Osteoblast (primary cell): ENCODE data around the gene FNBP1. TPM values are rescaled to one million over a fixed set of nuclear protein-coding genes. Genes with fewer than 3 reads are reported as not detected.

Source experiments
- DNase-seq: peaks from one replicate; pipeline ENCODE4 v3.0.0; 2011; ENCODE audit warnings: low spot score, mixed read lengths; ENCODE audit not compliant: insufficient read length; ENCODE audit errors: missing footprints
- H2AFZ ChIP-seq: 2 replicates; pipeline ENCODE4 v1.6.0; 2011; ENCODE audit warnings: mild to moderate bottlenecking, low read length
- H3K27ac ChIP-seq: 2 replicates; pipeline ENCODE4 v1.5.1; 2011; ENCODE audit warnings: mild to moderate bottlenecking, low read depth, low read length, moderate library complexity
- H3K27me3 ChIP-seq: 2 replicates; pipeline ENCODE4 v1.6.0; 2012; ENCODE audit warnings: mild to moderate bottlenecking, control low read depth, inconsistent platforms, low read length, moderate library complexity; ENCODE audit not compliant: insufficient read depth
- H3K36me3 ChIP-seq: 2 replicates; pipeline ENCODE4 v1.5.1; 2011; ENCODE audit warnings: mild to moderate bottlenecking, low read length, control low read depth, moderate library complexity; ENCODE audit not compliant: insufficient read depth
- H3K4me1 ChIP-seq: 2 replicates; pipeline ENCODE4 v1.5.1; 2011; ENCODE audit warnings: mild to moderate bottlenecking, low read length, control low read depth, moderate library complexity; ENCODE audit not compliant: insufficient read depth
- H3K4me2 ChIP-seq: 2 replicates; pipeline ENCODE4 v1.6.0; 2011; ENCODE audit warnings: mild to moderate bottlenecking, low read length; ENCODE audit not compliant: insufficient read depth
- H3K4me3 ChIP-seq: fragments of 200-600 bp; sonication (generic); 3 replicates; pipeline ENCODE4 v1.5.1; 2012; ENCODE audit warnings: mild to moderate bottlenecking, low read length, inconsistent platforms; ENCODE audit not compliant: insufficient read depth
- H3K79me2 ChIP-seq: 2 replicates; pipeline ENCODE4 v1.6.0; 2012; ENCODE audit warnings: mild to moderate bottlenecking, low read length, control low read depth, inconsistent platforms; ENCODE audit not compliant: insufficient read depth
- H3K9me3 ChIP-seq: 2 replicates; pipeline ENCODE4 v1.5.1; 2011; ENCODE audit warnings: low read depth, low read length, control low read depth
- H4K20me1 ChIP-seq: 2 replicates; pipeline ENCODE4 v1.6.0; 2012; ENCODE audit warnings: mild to moderate bottlenecking, low read length, control low read depth; ENCODE audit not compliant: insufficient read depth
- CTCF ChIP-seq: IDR thresholded peaks from 2 replicates; pipeline ENCODE4 v1.5.1; 2011; ENCODE audit warnings: mild to moderate bottlenecking, low read depth, low read length, moderate library complexity; ENCODE audit errors: extremely low read depth
- total RNA-seq: library from RNA; depleted of rRNA; stranded (reverse); fragments of >200 nt; gene quantifications from 2 replicates; pipeline ENCODE4 v1.2.3, GENCODE V29; 2012

FNBP1 gene
- total RNA-seq, 1 donor: 31.8 TPM

DNA sequence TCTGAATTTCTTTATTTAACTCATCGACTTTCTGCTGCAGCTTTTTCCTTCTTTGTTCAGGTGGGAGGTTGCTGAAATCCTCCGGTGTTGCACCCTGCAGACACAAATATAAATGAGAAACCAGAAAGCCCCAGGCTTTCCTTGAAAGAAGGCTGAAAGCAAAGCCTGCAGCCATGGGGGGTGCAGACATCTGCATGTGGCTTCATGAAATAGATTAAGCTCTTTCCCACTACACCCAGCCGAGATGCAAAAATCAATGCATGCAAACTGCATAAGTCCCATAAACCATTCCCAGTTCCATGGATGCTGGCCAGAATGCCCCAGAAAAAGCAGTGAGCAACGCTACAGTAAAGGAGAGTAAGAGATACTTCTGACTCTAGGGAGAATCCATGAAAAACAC lies 134.1 kb downstream of the FNBP1 start:
- Histone ChIP-seq H3K27ac (no peak overlapping the region), H3K9me3 (no peaks in the 10 kb centered on the region), H3K4me2 (no peak overlapping the region), H3K27me3 (no peaks in the 10 kb centered on the region), H3K4me1 (peaks cover 7% of the 10 kb centered on the region), H3K4me3 (no peak overlapping the region), H4K20me1 (no peaks in the 10 kb centered on the region), H2AFZ (no peak overlapping the region), H3K36me3 (no peaks in the 10 kb centered on the region), H3K79me2 (no peaks in the 10 kb centered on the region)
- DNase-seq: no peak
- no peak for TF ChIP-seq CTCF

- no peak overlapping the region for H3K27ac ChIP-seq
- no peaks in the 10 kb centered on the region for H4K20me1 ChIP-seq
- no peak overlapping the region for H3K4me2 ChIP-seq
- no peak overlapping the region for H3K4me3 ChIP-seq
- H3K36me3 ChIP-seq: no peaks in the 10 kb centered on the region
- no peaks in the 10 kb centered on the region for H3K79me2 ChIP-seq
- no peaks in the 10 kb centered on the region for H3K27me3 ChIP-seq
- TF ChIP-seq CTCF: no peak
- no peak overlapping the region for H2AFZ ChIP-seq
- H3K4me1 ChIP-seq: peaks cover 7% of the 10 kb centered on the region
- no peaks in the 10 kb centered on the region for H3K9me3 ChIP-seq
- no peak for DNase-seq
These were observed 135.8 kb downstream of the FNBP1 start for GRCh38 chr9:129907201-129907600.

- no peak overlapping the region for H3K27ac ChIP-seq
- no peak for DNase-seq
- H3K4me2 ChIP-seq: no peak overlapping the region
- H3K9me3 ChIP-seq: no peaks in the 10 kb centered on the region
- no peaks in the 10 kb centered on the region for H3K36me3 ChIP-seq
- no peaks in the 10 kb centered on the region for H3K79me2 ChIP-seq
- no peaks in the 10 kb centered on the region for H3K27me3 ChIP-seq
- H3K4me3 ChIP-seq: no peak overlapping the region
- H2AFZ ChIP-seq: no peak overlapping the region
- H4K20me1 ChIP-seq: no peaks in the 10 kb centered on the region
- no peak for TF ChIP-seq CTCF
- peaks cover 6% of the 10 kb centered on the region for H3K4me1 ChIP-seq
These were observed 136.7 kb downstream of the FNBP1 start for GRCh38 chr9:129906298-129906697.

DNA sequence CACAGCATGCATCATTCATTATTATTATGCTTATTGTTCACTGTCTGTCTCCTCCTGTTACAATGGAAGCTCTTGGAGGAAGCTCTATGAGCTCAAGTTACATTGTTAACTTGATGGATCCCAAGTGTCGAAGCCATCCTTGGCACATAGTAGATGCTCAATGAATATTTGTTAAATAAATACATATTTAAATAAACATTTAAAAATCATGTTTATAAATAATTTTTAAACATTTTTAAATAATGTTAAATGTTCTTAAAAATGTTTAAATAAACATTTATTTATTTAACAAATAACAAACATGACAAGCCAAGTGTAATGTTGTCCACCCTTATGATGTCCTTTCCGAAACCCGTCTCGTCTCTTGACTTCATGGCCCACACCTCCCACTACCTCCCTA lies 138.3 kb downstream of the FNBP1 start:
- no peak for DNase-seq
- no peak overlapping the region for H3K4me3 ChIP-seq

More for the DNA sequence above, 138.3 kb downstream of the FNBP1 start:
- no peak overlapping the region for H3K27ac ChIP-seq
- no peaks in the 10 kb centered on the region for H3K9me3 ChIP-seq
- no peaks in the 10 kb centered on the region for H3K27me3 ChIP-seq
- no peak overlapping the region for H3K4me2 ChIP-seq
- H3K79me2 ChIP-seq: no peaks in the 10 kb centered on the region
- TF ChIP-seq CTCF: no peak
- no peak overlapping the region for H2AFZ ChIP-seq
- no peaks in the 10 kb centered on the region for H3K4me1 ChIP-seq
- H3K36me3 ChIP-seq: peaks cover 10% of the 10 kb centered on the region
- no peaks in the 10 kb centered on the region for H4K20me1 ChIP-seq
